B cell (primary cell): ENCODE measurements around the gene ANKRD11. TPM values are rescaled to one million over a fixed set of nuclear protein-coding genes. Genes with fewer than 3 reads are reported as not detected.

Experiments
- ATAC-seq: fragments of 200-7000 bp; cut with Tn5 transposase; one replicate; pipeline ENCODE4 v1.10.0; 2021; ENCODE audit warnings: low read depth, mild to moderate bottlenecking, moderate number of reproducible peaks, moderate library complexity
- CTCF ChIA-PET: fragments of 350-600 bp; sonication (Branson Sonifier 250); formaldehyde crosslinking; loops from one replicate; lab custom pipeline; 2021; ENCODE audit warnings: antibody characterized with exemption, inconsistent platforms; lab: Charles Lee
- POLR2A ChIA-PET: fragments of 350-600 bp; sonication (Branson Sonifier 250); formaldehyde crosslinking; loops from one replicate; lab custom pipeline; 2021; ENCODE audit warnings: antibody characterized with exemption; lab: Charles Lee
- DNase-seq: peaks from one replicate; pipeline ENCODE4 v3.0.0; 2013
- H2AFZ ChIP-seq: 2 replicates; pipeline ENCODE4 v1.6.1; 2012; ENCODE audit warnings: mild to moderate bottlenecking, low read depth, low read length; ENCODE audit not compliant: insufficient read depth, poor library complexity, severe bottlenecking
- H3K27ac ChIP-seq, 2 donors: 1 replicate in 1 of 2; 2 replicates in 1 of 2; pipeline ENCODE4 v1.5.1; 2012 to 2013; ENCODE audit warnings: low read length in 2 of 2, mild to moderate bottlenecking in 2 of 2, moderate library complexity in 1 of 2
- H3K27me3 ChIP-seq, 4 experiments: fragments of 200-600 bp in 1 of 4; sonication (generic) in 1 of 4; replicated peaks in 1 of 4; 1 replicate in 2 of 4; 2 replicates in 2 of 4; pipeline versions ENCODE4 v1.6.1 to v1.7.0; 2013 to 2016; ENCODE audit warnings: low read length in 3 of 4, mild to moderate bottlenecking in 2 of 4, mixed read lengths in 1 of 4, moderate library complexity in 1 of 4; ENCODE audit not compliant: insufficient read depth in 4 of 4, control insufficient read depth in 3 of 4; ENCODE audit errors: control extremely low read depth in 1 of 4
- H3K36me3 ChIP-seq, 2 experiments: replicated peaks in 1 of 2; 1 replicate in 1 of 2; 2 replicates in 1 of 2; pipeline versions ENCODE4 v1.6.1 to v1.7.1; 2013; ENCODE audit warnings: low read length in 1 of 2; ENCODE audit not compliant: insufficient read depth in 2 of 2, control insufficient read depth in 1 of 2; ENCODE audit errors: control extremely low read depth in 1 of 2, extremely low read depth in 1 of 2
- H3K4me1 ChIP-seq, 2 donors: fragments of 200-600 bp in 1 of 2; sonication (generic) in 1 of 2; 1 replicate in 1 of 2; 2 replicates in 1 of 2; pipeline versions ENCODE4 v1.5.1 to v1.6.1; 2013 to 2017; ENCODE audit warnings: low read length in 2 of 2; ENCODE audit not compliant: control insufficient read depth in 2 of 2, insufficient read depth in 2 of 2
- H3K4me2 ChIP-seq: replicated peaks from 2 replicates; pipeline ENCODE3; 2012; ENCODE audit warnings: mild to moderate bottlenecking, low read depth, low read length; ENCODE audit not compliant: poor library complexity, severe bottlenecking
- H3K4me3 ChIP-seq, 5 experiments: fragments of 200-600 bp in 1 of 5; sonication (generic) in 1 of 5; 1 replicate in 3 of 5; 2 replicates in 2 of 5; pipeline versions ENCODE4 v1.5.1 to v1.7.0; 2011 to 2016; ENCODE audit warnings: low read length in 4 of 5, mild to moderate bottlenecking in 4 of 5, low read depth in 2 of 5, control low read depth in 1 of 5, moderate library complexity in 1 of 5; ENCODE audit not compliant: insufficient read depth in 1 of 5; ENCODE audit errors: control extremely low read depth in 1 of 5, extremely low read depth in 1 of 5
- H3K79me2 ChIP-seq: fragments of 200-600 bp; sonication (generic); one replicate; pipeline ENCODE4 v1.6.0; 2016; ENCODE audit warnings: low read length; ENCODE audit not compliant: control insufficient read depth, insufficient read depth
- H3K9ac ChIP-seq: fragments of 200-600 bp; sonication (generic); 2 replicates; pipeline ENCODE4 v1.6.1; 2017; ENCODE audit warnings: mild to moderate bottlenecking, low read length, moderate library complexity
- H3K9me3 ChIP-seq, 3 donors: one replicate each; pipeline versions ENCODE4 v1.6.1 to v1.7.1; 2013; ENCODE audit warnings: low read length in 2 of 3; ENCODE audit not compliant: control insufficient read depth in 2 of 3, insufficient read depth in 1 of 3; ENCODE audit errors: control extremely low read depth in 1 of 3
- H4K20me1 ChIP-seq: 2 replicates; pipeline ENCODE4 v1.6.0; 2012; ENCODE audit warnings: mild to moderate bottlenecking, low read length; ENCODE audit not compliant: insufficient read depth, control insufficient read depth, poor library complexity, severe bottlenecking
- H3K27ac Mint-ChIP-seq: one replicate; pipeline ENCODE4 v1.8.0; 2021; ENCODE audit warnings: mixed read lengths
- H3K27me3 Mint-ChIP-seq: one replicate; pipeline ENCODE4 v1.8.0; 2021; ENCODE audit warnings: mixed read lengths
- H3K4me1 Mint-ChIP-seq: one replicate; pipeline ENCODE4 v1.8.0; 2021; ENCODE audit warnings: mixed read lengths
- H3K4me3 Mint-ChIP-seq: one replicate; pipeline ENCODE4 v1.8.0; 2021; ENCODE audit warnings: mixed read lengths
- H3K9me3 Mint-ChIP-seq: one replicate; pipeline ENCODE4 v1.8.0; 2022; ENCODE audit warnings: mixed read lengths; ENCODE audit not compliant: insufficient read depth
- CTCF ChIP-seq: fragments of 200-600 bp; IDR thresholded peaks from one replicate; pipeline ENCODE4 v1.8.0; 2022; ENCODE audit warnings: antibody characterized with exemption, mild to moderate bottlenecking
- EZH2 ChIP-seq: IDR thresholded peaks from 2 replicates; pipeline ENCODE4 v1.6.1; 2012; ENCODE audit warnings: borderline replicate concordance, low read depth, mild to moderate bottlenecking, moderate library complexity, low read length; ENCODE audit not compliant: insufficient read depth, poor library complexity, severe bottlenecking
- WGBS: methylation state at CpG from one replicate; pipeline ENCODE4 v1.1.5; 2013; ENCODE audit warnings: missing lambda C conversion rate; ENCODE audit not compliant: insufficient coverage; 5-methylcytosine and 5-hydroxymethylcytosine counted together
- intact Hi-C: fragments of 100-400 bp; cut with micrococcal nuclease; formaldehyde crosslinking; loops from one replicate; pipeline ENCODE4 v1.10.0; 2022
- polyA plus RNA-seq: library from polyadenylated mRNA; depleted of rRNA; stranded (reverse); fragments of >200 nt; gene quantifications from 2 replicates; pipeline ENCODE4 v1.2.3, GENCODE V29; 2012
- total RNA-seq, 2 donors: library from RNA; stranded (reverse); fragments of 120-200 nt in 1 of 2; gene quantifications; 1 replicate in 1 of 2; 2 replicates in 1 of 2; pipeline versions ENCODE4 v1.2.3 to v1.2.4, GENCODE V29; 2013 to 2022

ANKRD11 gene
- total and polyA plus RNA-seq, 2 donors (not counting 1 experiment from before 2014, with no cell fraction given) = 67.9 to 314 TPM

GRCh38 chr16:89505204-89506112 is 15.1 kb upstream of the ANKRD11 start:
- peaks cover 10% of the 10 kb centered on the region for H4K20me1 ChIP-seq
- H3K4me3 Mint-ChIP-seq = peak overlapping the region; percentile 86
- H3K9ac ChIP-seq = peak overlapping the region; percentile 46
- 11% methylated on average over 14 of the region's 20 CpGs for WGBS
- peak overlapping the region; percentile 78 for H2AFZ ChIP-seq
- H3K4me3 ChIP-seq = peak overlapping the region in 4 of 5 experiments; percentile 1 to 52 (median 28)
- peak overlapping the region; percentile 86 for H3K27ac Mint-ChIP-seq
- CTCF ChIA-PET = interaction anchor here (1.0 to 1.5 kb wide), 2 partner anchors 17 to 97 kb away, joined by 3 to 5 read pairs; no protein-coding TSS in a partner anchor
- peak; percentile 90 for DNase-seq
- ATAC-seq = peak; percentile 54
- H3K27me3 ChIP-seq = no peaks in the 10 kb centered on the region
- H3K4me1 Mint-ChIP-seq = peaks cover 27% of the 10 kb centered on the region
- intact Hi-C loops = loop anchor here (5.0 kb wide), 2 partner anchors 83 to 188 kb away; no protein-coding TSS in a partner anchor
- POLR2A ChIA-PET = interaction anchor here (0.6 kb wide), 1 partner anchor 44 kb away, joined by 3 read pairs; no protein-coding TSS in a partner anchor
- peaks cover 0 to 4% (median 0%) of the 10 kb centered on the region in 3 donors for H3K9me3 ChIP-seq
- no peaks in the 10 kb centered on the region for H3K27me3 Mint-ChIP-seq
- peaks cover 0 to 2% of the 10 kb centered on the region in 2 experiments for H3K36me3 ChIP-seq
- peaks cover 28% of the 10 kb centered on the region for H3K79me2 ChIP-seq
- H3K4me1 ChIP-seq = peaks cover 34 to 38% of the 10 kb centered on the region in 2 donors
- TF ChIP-seq EZH2 = no peak
- TF ChIP-seq CTCF = no peak
- H3K9me3 Mint-ChIP-seq = no peaks in the 10 kb centered on the region
- H3K4me2 ChIP-seq = peak overlapping the region; percentile 76
- H3K27ac ChIP-seq = peak overlapping the region; percentile 75 to 78
